ENCODE results near the gene GRXCR2.
"Not testable (repeated sequence)": the region's sequence is repeated elsewhere in the genome, so short reads cannot be mapped to it uniquely, and the experiment has no call there.

The GRXCR2 gene

DNA sequence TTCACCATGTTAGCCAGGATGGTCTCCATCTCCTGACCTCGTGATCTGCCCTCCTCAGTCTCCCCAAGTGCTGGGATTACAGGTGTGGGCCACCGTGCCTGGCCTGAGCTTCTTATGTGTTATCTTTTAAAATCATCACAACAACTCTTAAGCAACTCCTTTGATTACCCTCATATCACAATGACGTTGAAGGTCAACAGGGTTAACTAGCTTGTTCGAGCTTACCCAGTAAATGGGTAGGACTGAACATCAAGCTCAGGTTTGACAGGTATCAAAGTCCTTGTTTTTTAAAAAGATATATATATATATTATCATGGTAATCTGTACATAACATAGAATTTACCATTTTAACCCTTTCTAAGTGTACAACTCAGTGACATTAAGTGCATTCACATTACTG lies 3.1 kb downstream of the GRXCR2 start:
- TF ChIP-seq EZH2phosphoT487 (IDR thresholded peaks at IDR 0.05; ENCODE audit: borderline replicate concordance) = no peak
- TF ChIP-seq, protein P1, sequence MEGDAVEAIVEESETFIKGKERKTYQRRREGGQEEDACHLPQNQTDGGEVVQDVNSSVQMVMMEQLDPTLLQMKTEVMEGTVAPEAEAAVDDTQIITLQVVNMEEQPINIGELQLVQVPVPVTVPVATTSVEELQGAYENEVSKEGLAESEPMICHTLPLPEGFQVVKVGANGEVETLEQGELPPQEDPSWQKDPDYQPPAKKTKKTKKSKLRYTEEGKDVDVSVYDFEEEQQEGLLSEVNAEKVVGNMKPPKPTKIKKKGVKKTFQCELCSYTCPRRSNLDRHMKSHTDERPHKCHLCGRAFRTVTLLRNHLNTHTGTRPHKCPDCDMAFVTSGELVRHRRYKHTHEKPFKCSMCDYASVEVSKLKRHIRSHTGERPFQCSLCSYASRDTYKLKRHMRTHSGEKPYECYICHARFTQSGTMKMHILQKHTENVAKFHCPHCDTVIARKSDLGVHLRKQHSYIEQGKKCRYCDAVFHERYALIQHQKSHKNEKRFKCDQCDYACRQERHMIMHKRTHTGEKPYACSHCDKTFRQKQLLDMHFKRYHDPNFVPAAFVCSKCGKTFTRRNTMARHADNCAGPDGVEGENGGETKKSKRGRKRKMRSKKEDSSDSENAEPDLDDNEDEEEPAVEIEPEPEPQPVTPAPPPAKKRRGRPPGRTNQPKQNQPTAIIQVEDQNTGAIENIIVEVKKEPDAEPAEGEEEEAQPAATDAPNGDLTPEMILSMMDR (conservative IDR thresholded peaks at IDR 0.05; ENCODE audit: low read length) = no peak
- Histone ChIP-seq H3K9me2 (replicated peaks; ENCODE audit: low read depth, low read length) (no peaks in the 10 kb centered on the region), H3K36me3 (ENCODE audit: insufficient read depth, low read length) (no peaks in the 10 kb centered on the region), H3K9me3 (ENCODE audit: insufficient read depth, low read depth, low read length) (no peaks in the 10 kb centered on the region), H3F3A (ENCODE audit: low read depth) (no peaks in the 10 kb centered on the region), H3K4me1 (ENCODE audit: insufficient read depth, low read length, poor library complexity, severe bottlenecking) (no peaks in the 10 kb centered on the region), H3K9ac (ENCODE audit: low read depth, low read length, poor library complexity, severe bottlenecking) (no peak overlapping the region), H2AFZ (ENCODE audit: low read length) (no peak overlapping the region), H4K20me1 (ENCODE audit: insufficient read depth, low read length, poor library complexity, severe bottlenecking) (no peaks in the 10 kb centered on the region), H3K79me2 (ENCODE audit: insufficient read depth, low read length) (no peaks in the 10 kb centered on the region), H3K4me3 (ENCODE audit: low read length, poor library complexity, severe bottlenecking) (no peak overlapping the region), H3K27me3 (ENCODE audit: insufficient read depth, low read length, poor library complexity, severe bottlenecking) (no peaks in the 10 kb centered on the region), H3K4me2 (ENCODE audit: low read depth, low read length, poor library complexity, severe bottlenecking) (no peak overlapping the region)

DNA sequence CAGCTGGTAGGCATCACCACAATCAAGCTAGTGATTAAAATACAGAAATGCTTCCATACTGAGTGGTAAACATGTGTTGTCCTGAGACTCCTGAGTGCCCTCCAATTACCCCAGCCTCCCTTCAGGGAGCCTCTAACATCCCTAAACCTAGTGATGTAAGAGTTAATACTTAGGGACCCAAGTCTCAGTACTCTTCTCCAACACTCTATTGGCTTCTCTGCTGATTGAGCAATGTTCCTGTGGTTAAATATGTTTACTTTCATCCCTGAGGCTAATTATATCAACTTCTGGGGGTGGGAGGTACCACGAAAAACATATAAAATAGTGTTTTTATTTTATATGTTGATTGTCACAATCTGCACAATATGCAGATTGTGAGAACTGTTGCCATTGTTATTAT lies 5.0 kb downstream of the GRXCR2 start:
- H2AFZ ChIP-seq (ENCODE audit: low read length) = no peak overlapping the region
- no peaks in the 10 kb centered on the region for H4K20me1 ChIP-seq (ENCODE audit: insufficient read depth, low read length, poor library complexity, severe bottlenecking)
- H3K4me3 ChIP-seq (ENCODE audit: low read length, poor library complexity, severe bottlenecking) = no peak overlapping the region

DNA sequence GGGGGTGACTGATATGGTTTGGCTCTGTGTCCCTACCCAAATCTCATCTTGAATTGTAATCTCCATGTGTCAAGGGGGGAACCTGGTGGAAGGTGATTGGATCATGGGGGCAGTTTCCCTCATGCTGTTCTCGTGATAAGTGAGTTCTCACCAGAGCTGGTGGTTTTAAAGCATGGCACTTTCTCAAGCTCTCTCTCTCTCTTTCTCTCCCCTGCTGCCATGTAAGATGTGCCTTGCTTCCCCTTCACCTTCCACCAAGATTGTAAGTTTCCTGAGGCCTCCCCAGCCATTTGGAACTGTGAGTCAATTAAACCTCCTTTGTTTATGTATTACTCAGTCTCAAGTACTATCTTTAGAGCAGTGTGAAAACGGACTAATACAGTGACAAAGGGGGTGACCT lies 8.4 kb downstream of the GRXCR2 start:
- H3K9me3 ChIP-seq (ENCODE audit: insufficient read depth, low read depth, low read length); H2AFZ ChIP-seq (ENCODE audit: low read length); H3F3A ChIP-seq (ENCODE audit: low read depth); H3K4me2 ChIP-seq (ENCODE audit: low read depth, low read length, poor library complexity, severe bottlenecking); H3K79me2 ChIP-seq (ENCODE audit: insufficient read depth, low read length); H3K4me1 ChIP-seq (ENCODE audit: insufficient read depth, low read length, poor library complexity, severe bottlenecking); H3K4me3 ChIP-seq (ENCODE audit: low read length, poor library complexity, severe bottlenecking); H3K9ac ChIP-seq (ENCODE audit: low read depth, low read length, poor library complexity, severe bottlenecking); H3K27me3 ChIP-seq (ENCODE audit: insufficient read depth, low read length, poor library complexity, severe bottlenecking); H3K9me2 ChIP-seq (replicated peaks; ENCODE audit: low read depth, low read length); H3K36me3 ChIP-seq (ENCODE audit: insufficient read depth, low read length); H4K20me1 ChIP-seq (ENCODE audit: insufficient read depth, low read length, poor library complexity, severe bottlenecking): not testable (repeated sequence)

More for the DNA sequence above, 5.0 kb downstream of the GRXCR2 start:
- Histone ChIP-seq H3K27me3 (ENCODE audit: insufficient read depth, low read length, poor library complexity, severe bottlenecking) (no peaks in the 10 kb centered on the region), H3K36me3 (ENCODE audit: insufficient read depth, low read length) (no peaks in the 10 kb centered on the region), H3F3A (ENCODE audit: low read depth) (no peaks in the 10 kb centered on the region), H3K9ac (ENCODE audit: low read depth, low read length, poor library complexity, severe bottlenecking) (no peak overlapping the region), H3K79me2 (ENCODE audit: insufficient read depth, low read length) (no peaks in the 10 kb centered on the region), H3K4me1 (ENCODE audit: insufficient read depth, low read length, poor library complexity, severe bottlenecking) (no peaks in the 10 kb centered on the region), H3K9me3 (ENCODE audit: insufficient read depth, low read depth, low read length) (no peaks in the 10 kb centered on the region), H3K4me2 (ENCODE audit: low read depth, low read length, poor library complexity, severe bottlenecking) (no peak overlapping the region), H3K9me2 (replicated peaks; ENCODE audit: low read depth, low read length) (no peaks in the 10 kb centered on the region)
- TF ChIP-seq, protein P1 (conservative IDR thresholded peaks at IDR 0.05; ENCODE audit: low read length) = no peak
- no peak for TF ChIP-seq EZH2phosphoT487 (IDR thresholded peaks at IDR 0.05; ENCODE audit: borderline replicate concordance)

DNA sequence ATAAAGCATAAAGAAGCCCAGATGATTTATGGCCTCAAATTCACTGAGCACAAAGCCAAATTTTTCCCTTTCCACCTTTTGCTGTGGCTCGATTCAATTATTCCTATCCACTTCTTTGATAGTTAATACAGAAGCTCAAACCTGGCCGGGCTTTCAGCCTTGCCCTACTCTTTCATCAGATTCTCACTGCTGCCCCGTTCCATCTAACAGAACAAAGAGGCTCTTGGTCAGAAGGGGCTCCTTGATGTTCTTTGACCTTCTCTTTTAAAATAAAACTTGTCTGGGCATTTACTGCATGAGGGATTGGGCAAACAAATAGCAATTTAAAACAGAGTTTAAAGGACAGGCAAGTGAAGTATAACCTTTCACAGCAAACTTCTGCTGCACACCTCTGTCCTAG lies 9.8 kb downstream of the GRXCR2 start:
- no peak overlapping the region for H3K9ac ChIP-seq (ENCODE audit: low read depth, low read length, poor library complexity, severe bottlenecking)
- no peak overlapping the region for H3K4me3 ChIP-seq (ENCODE audit: low read length, poor library complexity, severe bottlenecking)
- no peaks in the 10 kb centered on the region for H3K36me3 ChIP-seq (ENCODE audit: insufficient read depth, low read length)
- TF ChIP-seq, protein P1 (conservative IDR thresholded peaks at IDR 0.05; ENCODE audit: low read length) = no peak
- TF ChIP-seq EZH2phosphoT487 (IDR thresholded peaks at IDR 0.05; ENCODE audit: borderline replicate concordance) = no peak
- no peaks in the 10 kb centered on the region for H3K79me2 ChIP-seq (ENCODE audit: insufficient read depth, low read length)
- H3K27me3 ChIP-seq (ENCODE audit: insufficient read depth, low read length, poor library complexity, severe bottlenecking) = no peaks in the 10 kb centered on the region
- H3K4me1 ChIP-seq (ENCODE audit: insufficient read depth, low read length, poor library complexity, severe bottlenecking) = peaks cover 2% of the 10 kb centered on the region
- H3K9me2 ChIP-seq (replicated peaks; ENCODE audit: low read depth, low read length) = no peaks in the 10 kb centered on the region
- no peaks in the 10 kb centered on the region for H3K9me3 ChIP-seq (ENCODE audit: insufficient read depth, low read depth, low read length)
- no peak overlapping the region for H2AFZ ChIP-seq (ENCODE audit: low read length)
- H4K20me1 ChIP-seq (ENCODE audit: insufficient read depth, low read length, poor library complexity, severe bottlenecking) = no peaks in the 10 kb centered on the region
- H3F3A ChIP-seq (ENCODE audit: low read depth) = no peaks in the 10 kb centered on the region
- H3K4me2 ChIP-seq (ENCODE audit: low read depth, low read length, poor library complexity, severe bottlenecking) = no peak overlapping the region
